B cell (primary cell): ENCODE results near the gene MME. TPM values are rescaled to one million over a fixed set of nuclear protein-coding genes. Genes with fewer than 3 reads are reported as not detected.

Experiments
- ATAC-seq: fragments of 200-7000 bp; cut with Tn5 transposase; one replicate; pipeline ENCODE4 v1.10.0; 2021; ENCODE audit warnings: low read depth, mild to moderate bottlenecking, moderate number of reproducible peaks, moderate library complexity
- CTCF ChIA-PET: fragments of 350-600 bp; sonication (Branson Sonifier 250); formaldehyde crosslinking; loops from one replicate; lab custom pipeline; 2021; ENCODE audit warnings: antibody characterized with exemption, inconsistent platforms; lab: Charles Lee
- POLR2A ChIA-PET: fragments of 350-600 bp; sonication (Branson Sonifier 250); formaldehyde crosslinking; loops from one replicate; lab custom pipeline; 2021; ENCODE audit warnings: antibody characterized with exemption; lab: Charles Lee
- DNase-seq: peaks from one replicate; pipeline ENCODE4 v3.0.0; 2013
- H2AFZ ChIP-seq: 2 replicates; pipeline ENCODE4 v1.6.1; 2012; ENCODE audit warnings: mild to moderate bottlenecking, low read depth, low read length; ENCODE audit not compliant: insufficient read depth, poor library complexity, severe bottlenecking
- H3K27ac ChIP-seq, 2 donors: 1 replicate in 1 of 2; 2 replicates in 1 of 2; pipeline ENCODE4 v1.5.1; 2012 to 2013; ENCODE audit warnings: low read length in 2 of 2, mild to moderate bottlenecking in 2 of 2, moderate library complexity in 1 of 2
- H3K27me3 ChIP-seq, 4 experiments: fragments of 200-600 bp in 1 of 4; sonication (generic) in 1 of 4; replicated peaks in 1 of 4; 1 replicate in 2 of 4; 2 replicates in 2 of 4; pipeline versions ENCODE4 v1.6.1 to v1.7.0; 2013 to 2016; ENCODE audit warnings: low read length in 3 of 4, mild to moderate bottlenecking in 2 of 4, mixed read lengths in 1 of 4, moderate library complexity in 1 of 4; ENCODE audit not compliant: insufficient read depth in 4 of 4, control insufficient read depth in 3 of 4; ENCODE audit errors: control extremely low read depth in 1 of 4
- H3K36me3 ChIP-seq, 2 experiments: replicated peaks in 1 of 2; 1 replicate in 1 of 2; 2 replicates in 1 of 2; pipeline versions ENCODE4 v1.6.1 to v1.7.1; 2013; ENCODE audit warnings: low read length in 1 of 2; ENCODE audit not compliant: insufficient read depth in 2 of 2, control insufficient read depth in 1 of 2; ENCODE audit errors: control extremely low read depth in 1 of 2, extremely low read depth in 1 of 2
- H3K4me1 ChIP-seq, 2 donors: fragments of 200-600 bp in 1 of 2; sonication (generic) in 1 of 2; 1 replicate in 1 of 2; 2 replicates in 1 of 2; pipeline versions ENCODE4 v1.5.1 to v1.6.1; 2013 to 2017; ENCODE audit warnings: low read length in 2 of 2; ENCODE audit not compliant: control insufficient read depth in 2 of 2, insufficient read depth in 2 of 2
- H3K4me2 ChIP-seq: replicated peaks from 2 replicates; pipeline ENCODE3; 2012; ENCODE audit warnings: mild to moderate bottlenecking, low read depth, low read length; ENCODE audit not compliant: poor library complexity, severe bottlenecking
- H3K4me3 ChIP-seq, 5 experiments: fragments of 200-600 bp in 1 of 5; sonication (generic) in 1 of 5; 1 replicate in 3 of 5; 2 replicates in 2 of 5; pipeline versions ENCODE4 v1.5.1 to v1.7.0; 2011 to 2016; ENCODE audit warnings: low read length in 4 of 5, mild to moderate bottlenecking in 4 of 5, low read depth in 2 of 5, control low read depth in 1 of 5, moderate library complexity in 1 of 5; ENCODE audit not compliant: insufficient read depth in 1 of 5; ENCODE audit errors: control extremely low read depth in 1 of 5, extremely low read depth in 1 of 5
- H3K79me2 ChIP-seq: fragments of 200-600 bp; sonication (generic); one replicate; pipeline ENCODE4 v1.6.0; 2016; ENCODE audit warnings: low read length; ENCODE audit not compliant: control insufficient read depth, insufficient read depth
- H3K9ac ChIP-seq: fragments of 200-600 bp; sonication (generic); 2 replicates; pipeline ENCODE4 v1.6.1; 2017; ENCODE audit warnings: mild to moderate bottlenecking, low read length, moderate library complexity
- H3K9me3 ChIP-seq, 3 donors: one replicate each; pipeline versions ENCODE4 v1.6.1 to v1.7.1; 2013; ENCODE audit warnings: low read length in 2 of 3; ENCODE audit not compliant: control insufficient read depth in 2 of 3, insufficient read depth in 1 of 3; ENCODE audit errors: control extremely low read depth in 1 of 3
- H4K20me1 ChIP-seq: 2 replicates; pipeline ENCODE4 v1.6.0; 2012; ENCODE audit warnings: mild to moderate bottlenecking, low read length; ENCODE audit not compliant: insufficient read depth, control insufficient read depth, poor library complexity, severe bottlenecking
- H3K27ac Mint-ChIP-seq: one replicate; pipeline ENCODE4 v1.8.0; 2021; ENCODE audit warnings: mixed read lengths
- H3K27me3 Mint-ChIP-seq: one replicate; pipeline ENCODE4 v1.8.0; 2021; ENCODE audit warnings: mixed read lengths
- H3K4me1 Mint-ChIP-seq: one replicate; pipeline ENCODE4 v1.8.0; 2021; ENCODE audit warnings: mixed read lengths
- H3K4me3 Mint-ChIP-seq: one replicate; pipeline ENCODE4 v1.8.0; 2021; ENCODE audit warnings: mixed read lengths
- H3K9me3 Mint-ChIP-seq: one replicate; pipeline ENCODE4 v1.8.0; 2022; ENCODE audit warnings: mixed read lengths; ENCODE audit not compliant: insufficient read depth
- CTCF ChIP-seq: fragments of 200-600 bp; IDR thresholded peaks from one replicate; pipeline ENCODE4 v1.8.0; 2022; ENCODE audit warnings: antibody characterized with exemption, mild to moderate bottlenecking
- EZH2 ChIP-seq: IDR thresholded peaks from 2 replicates; pipeline ENCODE4 v1.6.1; 2012; ENCODE audit warnings: borderline replicate concordance, low read depth, mild to moderate bottlenecking, moderate library complexity, low read length; ENCODE audit not compliant: insufficient read depth, poor library complexity, severe bottlenecking
- WGBS: methylation state at CpG from one replicate; pipeline ENCODE4 v1.1.5; 2013; ENCODE audit warnings: missing lambda C conversion rate; ENCODE audit not compliant: insufficient coverage; 5-methylcytosine and 5-hydroxymethylcytosine counted together
- intact Hi-C: fragments of 100-400 bp; cut with micrococcal nuclease; formaldehyde crosslinking; loops from one replicate; pipeline ENCODE4 v1.10.0; 2022
- polyA plus RNA-seq: library from polyadenylated mRNA; depleted of rRNA; stranded (reverse); fragments of >200 nt; gene quantifications from 2 replicates; pipeline ENCODE4 v1.2.3, GENCODE V29; 2012
- total RNA-seq, 2 donors: library from RNA; stranded (reverse); fragments of 120-200 nt in 1 of 2; gene quantifications; 1 replicate in 1 of 2; 2 replicates in 1 of 2; pipeline versions ENCODE4 v1.2.3 to v1.2.4, GENCODE V29; 2013 to 2022

The MME gene
- total and polyA plus RNA-seq, 2 donors (not counting 1 experiment from before 2014, with no cell fraction given), result 0.88 to 11.2 TPM

- H3K4me3 ChIP-seq, result no peak overlapping the region
- H3K27me3 ChIP-seq, result no peaks in the 10 kb centered on the region
- 100% methylated on average over 5 of the region's 8 CpGs for WGBS
- TF ChIP-seq EZH2, result no peak
- H3K9ac ChIP-seq, result no peak overlapping the region
- Mint-ChIP-seq H3K4me1 (no peaks in the 10 kb centered on the region), H3K27ac (no peak overlapping the region), H3K9me3 (no peaks in the 10 kb centered on the region), H3K27me3 (no peaks in the 10 kb centered on the region), H3K4me3 (no peak overlapping the region)
- intact Hi-C loops, result no loop called here
- ChIA-PET CTCF (no interaction called here), POLR2A (no interaction called here)
- H3K36me3 ChIP-seq, result no peaks in the 10 kb centered on the region
- H4K20me1 ChIP-seq, result no peaks in the 10 kb centered on the region
- no peak overlapping the region for H2AFZ ChIP-seq
- no peaks in the 10 kb centered on the region for H3K79me2 ChIP-seq
- H3K4me2 ChIP-seq, result no peak overlapping the region
- H3K4me1 ChIP-seq, result no peaks in the 10 kb centered on the region
- H3K9me3 ChIP-seq, result peaks cover 0 to 3% (median 0%) of the 10 kb centered on the region in 3 donors
- ATAC-seq (no peak), DNase-seq (no peak)
- no peak overlapping the region for H3K27ac ChIP-seq
Observed at GRCh38 chr3:155070932-155071387, 9.2 kb upstream of the MME start.

GRCh38 chr3:155075200-155075599 lies 4.9 kb upstream of the MME start:
- Histone ChIP-seq H3K36me3 (no peaks in the 10 kb centered on the region), H3K4me1 (peaks cover 11 to 13% of the 10 kb centered on the region in 2 donors), H3K4me3 (no peak overlapping the region), H2AFZ (no peak overlapping the region), H3K4me2 (no peak overlapping the region), H3K9ac (no peak overlapping the region), H4K20me1 (no peaks in the 10 kb centered on the region), H3K27me3 (peaks cover 0 to 16% (median 0%) of the 10 kb centered on the region in 4 experiments), H3K27ac (no peak overlapping the region), H3K79me2 (no peaks in the 10 kb centered on the region), H3K9me3 (peaks cover 0 to 3% (median 0%) of the 10 kb centered on the region in 3 donors)
- DNase-seq (no peak), ATAC-seq (no peak)
- CTCF ChIA-PET, result no interaction called here
- Mint-ChIP-seq H3K4me1 (peaks cover 8% of the 10 kb centered on the region), H3K27ac (no peak overlapping the region), H3K27me3 (peaks cover 15% of the 10 kb centered on the region), H3K9me3 (no peaks in the 10 kb centered on the region), H3K4me3 (no peak overlapping the region)
- no peak for TF ChIP-seq EZH2
- TF ChIP-seq CTCF, result no peak
- intact Hi-C loops, result no loop called here
- POLR2A ChIA-PET, result no interaction called here
